ENCODE data around the gene TMX2. TPM values are rescaled to one million over a fixed set of nuclear protein-coding genes. Genes with fewer than 3 reads are reported as not detected.
"Not testable (repeated sequence)": the region's sequence is repeated elsewhere in the genome, so short reads cannot be mapped to it uniquely, and the experiment has no call there.

Gene TMX2
- total RNA-seq, 1 donor from 2014 or later, result 65.3 TPM

GRCh38 chr11:57681168-57681567, 31.2 kb upstream of the TMX2 start:
- Histone ChIP-seq H3K27me3 (no peaks in the 10 kb centered on the region), H3K9me3 (no peaks in the 10 kb centered on the region), H3K27ac (no peak overlapping the region), H3K4me3 (no peak overlapping the region), H3K4me1 (peaks cover 0 to 9% of the 10 kb centered on the region in 2 donors), H3K36me3 (peaks cover 43 to 46% of the 10 kb centered on the region in 2 donors)
- TF ChIP-seq CTCF (IDR thresholded peaks at IDR 0.05), result no peak
- DNase-seq (ENCODE audit: low spot score in 2 of 2), result no peak
- intact Hi-C loops (cut with DNase I), result no loop called here

- H3K27ac ChIP-seq; H3K4me1 ChIP-seq; H3K9me3 ChIP-seq; H3K4me3 ChIP-seq; intact Hi-C loops (cut with DNase I); DNase-seq (ENCODE audit: low spot score in 2 of 2); H3K27me3 ChIP-seq: not testable (repeated sequence)
- H3K36me3 ChIP-seq, result peaks cover 85 to 99% of the 10 kb centered on the region in 2 donors
Measured at GRCh38 chr11:57690474-57690873, 21.9 kb upstream of the TMX2 start.

- H3K27me3 ChIP-seq, result no peaks in the 10 kb centered on the region
- no peaks in the 10 kb centered on the region for H3K9me3 ChIP-seq
- intact Hi-C loops (cut with DNase I), result no loop called here
- DNase-seq (ENCODE audit: low spot score in 2 of 2), result no peak
- H3K27ac ChIP-seq, result no peak overlapping the region
- no peak for TF ChIP-seq CTCF (IDR thresholded peaks at IDR 0.05)
- no peak overlapping the region for H3K4me3 ChIP-seq
- peaks cover 0 to 2% of the 10 kb centered on the region in 2 donors for H3K4me1 ChIP-seq
- peaks cover 85 to 86% of the 10 kb centered on the region in 2 donors for H3K36me3 ChIP-seq
Measured at GRCh38 chr11:57698843-57699365, 13.5 kb upstream of the TMX2 start.

GRCh38 chr11:57699813-57700212, 12.6 kb upstream of the TMX2 start:
- Histone ChIP-seq H3K27me3 (no peaks in the 10 kb centered on the region), H3K4me1 (peaks cover 0 to 4% of the 10 kb centered on the region in 2 donors), H3K27ac (no peak overlapping the region), H3K9me3 (no peaks in the 10 kb centered on the region), H3K36me3 (peaks cover 83 to 86% of the 10 kb centered on the region in 2 donors), H3K4me3 (no peak overlapping the region)
- TF ChIP-seq CTCF (IDR thresholded peaks at IDR 0.05), result no peak
- intact Hi-C loops (cut with DNase I), result no loop called here
- no peak for DNase-seq (ENCODE audit: low spot score in 2 of 2)

GRCh38 chr11:57700425-57700824, 12.0 kb upstream of the TMX2 start:
- no peak for DNase-seq (ENCODE audit: low spot score in 2 of 2)
- H3K27ac ChIP-seq, result no peak overlapping the region
- no peak for TF ChIP-seq CTCF (IDR thresholded peaks at IDR 0.05)
- H3K4me3 ChIP-seq, result no peak overlapping the region
- H3K27me3 ChIP-seq, result no peaks in the 10 kb centered on the region
- intact Hi-C loops (cut with DNase I), result no loop called here
- no peaks in the 10 kb centered on the region for H3K9me3 ChIP-seq
- H3K36me3 ChIP-seq, result peaks cover 80 to 83% of the 10 kb centered on the region in 2 donors
- peaks cover 0 to 4% of the 10 kb centered on the region in 2 donors for H3K4me1 ChIP-seq

GRCh38 chr11:57703341-57703740, 9.1 kb upstream of the TMX2 start:
- Histone ChIP-seq H3K4me3 (no peak overlapping the region), H3K9me3 (no peaks in the 10 kb centered on the region), H3K36me3 (peaks cover 52 to 54% of the 10 kb centered on the region in 2 donors), H3K27ac (peak overlapping the region; percentile 59 to 68), H3K4me1 (peaks cover 0 to 4% of the 10 kb centered on the region in 2 donors), H3K27me3 (no peaks in the 10 kb centered on the region)
- no peak for DNase-seq (ENCODE audit: low spot score in 2 of 2)
- intact Hi-C loops (cut with DNase I), result no loop called here
- no peak for TF ChIP-seq CTCF (IDR thresholded peaks at IDR 0.05)

All from ascending aorta (tissue), 2 donors.